Spleen (tissue), 11 donors: ENCODE results near the gene PIGU. TPM values are rescaled to one million over a fixed set of nuclear protein-coding genes. Genes with fewer than 3 reads are reported as not detected.
"Not testable (repeated sequence)": the region's sequence is repeated elsewhere in the genome, so short reads cannot be mapped to it uniquely, and the experiment has no call there.

Experiments
- DNase-seq: peaks from one replicate; pipeline ENCODE4 v3.0.0-alpha.2; 2020
- H3K27ac ChIP-seq, 8 donors: fragments of 200-600 bp; sonication (generic) in 7 of 8; 1 replicate in 4 of 8; 2 replicates in 4 of 8; pipeline versions ENCODE4 v1.5.0 to v1.8.0; 2016 to 2021; ENCODE audit warnings: inconsistent platforms in 4 of 8, mild to moderate bottlenecking in 4 of 8, moderate library complexity in 1 of 8
- H3K27me3 ChIP-seq, 7 donors: fragments of 200-600 bp; sonication (generic) in 6 of 7; replicated peaks in 1 of 7; 1 replicate in 4 of 7; 2 replicates in 3 of 7; pipeline versions ENCODE4 v1.5.0 to v1.8.0; 2016 to 2021; ENCODE audit warnings: inconsistent platforms in 3 of 7, mild to moderate bottlenecking in 1 of 7
- H3K36me3 ChIP-seq, 6 donors: fragments of 200-600 bp; sonication (generic) in 5 of 6; 1 replicate in 4 of 6; 2 replicates in 2 of 6; pipeline versions ENCODE4 v1.5.0 to v1.8.0; 2016 to 2021; ENCODE audit warnings: inconsistent platforms in 2 of 6
- H3K4me1 ChIP-seq, 6 donors: fragments of 200-600 bp; sonication (generic) in 5 of 6; 1 replicate in 3 of 6; 2 replicates in 3 of 6; pipeline versions ENCODE4 v1.5.0 to v1.8.0; 2016 to 2021; ENCODE audit warnings: inconsistent platforms in 3 of 6
- H3K4me3 ChIP-seq, 8 donors: fragments of 200-600 bp; sonication (generic) in 7 of 8; 1 replicate in 4 of 8; 2 replicates in 4 of 8; pipeline versions ENCODE4 v1.5.0 to v1.8.0; 2016 to 2021; ENCODE audit warnings: inconsistent platforms in 4 of 8, mild to moderate bottlenecking in 4 of 8, moderate library complexity in 2 of 8
- H3K9me3 ChIP-seq, 8 donors: fragments of 200-600 bp; sonication (generic) in 7 of 8; 1 replicate in 4 of 8; 2 replicates in 4 of 8; pipeline versions ENCODE4 v1.5.0 to v1.8.0; 2016 to 2021; ENCODE audit warnings: inconsistent platforms in 4 of 8
- POLR2A ChIP-seq, 3 donors: fragments of 450-650 bp; IDR thresholded peaks; one replicate each; pipeline ENCODE4 v1.5.1; 2017; ENCODE audit warnings: antibody characterized with exemption in 3 of 3, mild to moderate bottlenecking in 1 of 3
- POLR2AphosphoS5 ChIP-seq, 3 donors: sonication (generic); formaldehyde crosslinking; IDR thresholded peaks; one replicate each; pipeline ENCODE4 v1.5.1; 2017; ENCODE audit warnings: antibody characterized with exemption in 3 of 3
- WGBS, 5 donors: extraction: QIAGEN DNeasy Blood & Tissue Kit in 3 of 5; methylation state at CpG; one replicate each; pipeline versions ENCODE4 v1.1.5 to v1.1.7; 2013 to 2018; 5-methylcytosine and 5-hydroxymethylcytosine counted together
- intact Hi-C: fragments of 100-400 bp; cut with DNase I; formaldehyde crosslinking; loops from one replicate; pipeline ENCODE4 v1.15.0; 2023; ENCODE audit warnings: low total_unique reads
- polyA plus RNA-seq, 3 donors: library from polyadenylated mRNA; stranded (reverse); fragments of 200-250 nt; gene quantifications; one replicate each; pipeline ENCODE4 v1.2.1, GENCODE V29; 2013
- total RNA-seq, 7 donors: library from RNA; depleted of rRNA in 3 of 7; stranded (reverse); fragments of >200 nt in 3 of 7; fragmentation: NEBNext Ultra II Directional in 4 of 7; extraction: Animal tissue kit (Norgen Biotek cat#: 25700) in 4 of 7; gene quantifications; one replicate each; pipeline versions ENCODE4 v1.1.0 to v1.2.1, GENCODE V29; 2016 to 2021
- TF ChIP-seq, protein P1 (sequence below), 11 experiments: fragments of 200-600 bp in 7 of 11; fragments of 450-650 bp in 4 of 11; sonication (generic) in 4 of 11; IDR thresholded peaks in 8 of 11; conservative IDR thresholded peaks in 3 of 11; 1 replicate in 7 of 11; 2 replicates in 4 of 11; pipeline versions ENCODE4 v1.4.0 to v1.8.0; 2016 to 2021; ENCODE audit warnings: antibody characterized with exemption in 11 of 11, inconsistent platforms in 4 of 11, mild to moderate bottlenecking in 1 of 11
- donor health status: healthy with polysubstance abuse.
- donor health status: DM: no; HTN: no; CAD: no; lungs with moderate emphysema.
- donor health status: DM: no; HTN: no; CAD: no.
- donor health status: Bipolar disorder and iron deficiency.
- donor health status: healthy.
- donor health status: DM: no; HTN: no; CAD: no.
- donor health status: DM: yes; HTN: yes; CAD: no.

Gene PIGU
- total and polyA plus RNA-seq, 10 donors: 10.0 to 20.4 (median 14.5) TPM

GRCh38 chr20:34717230-34718095 lies 40.6 kb upstream of the PIGU start:
- no peak for DNase-seq
- WGBS, 5 donors: 75 to 90% (median 79%) methylated on average over 9 of the region's 9 CpGs
- H3K9me3 ChIP-seq: no peaks in the 10 kb centered on the region
- no peak overlapping the region for H3K27ac ChIP-seq
- H3K4me1 ChIP-seq: peaks cover 0 to 16% (median 2%) of the 10 kb centered on the region in 6 donors
- TF ChIP-seq POLR2AphosphoS5 (IDR thresholded peaks at IDR 0.05) (no peak), POLR2A (IDR thresholded peaks at IDR 0.05) (no peak)
- TF ChIP-seq, protein P1, sequence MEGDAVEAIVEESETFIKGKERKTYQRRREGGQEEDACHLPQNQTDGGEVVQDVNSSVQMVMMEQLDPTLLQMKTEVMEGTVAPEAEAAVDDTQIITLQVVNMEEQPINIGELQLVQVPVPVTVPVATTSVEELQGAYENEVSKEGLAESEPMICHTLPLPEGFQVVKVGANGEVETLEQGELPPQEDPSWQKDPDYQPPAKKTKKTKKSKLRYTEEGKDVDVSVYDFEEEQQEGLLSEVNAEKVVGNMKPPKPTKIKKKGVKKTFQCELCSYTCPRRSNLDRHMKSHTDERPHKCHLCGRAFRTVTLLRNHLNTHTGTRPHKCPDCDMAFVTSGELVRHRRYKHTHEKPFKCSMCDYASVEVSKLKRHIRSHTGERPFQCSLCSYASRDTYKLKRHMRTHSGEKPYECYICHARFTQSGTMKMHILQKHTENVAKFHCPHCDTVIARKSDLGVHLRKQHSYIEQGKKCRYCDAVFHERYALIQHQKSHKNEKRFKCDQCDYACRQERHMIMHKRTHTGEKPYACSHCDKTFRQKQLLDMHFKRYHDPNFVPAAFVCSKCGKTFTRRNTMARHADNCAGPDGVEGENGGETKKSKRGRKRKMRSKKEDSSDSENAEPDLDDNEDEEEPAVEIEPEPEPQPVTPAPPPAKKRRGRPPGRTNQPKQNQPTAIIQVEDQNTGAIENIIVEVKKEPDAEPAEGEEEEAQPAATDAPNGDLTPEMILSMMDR (IDR thresholded peaks at IDR 0.05 in 8 of 11, conservative IDR thresholded peaks at IDR 0.05 in 3 of 11): no peak
- H3K27me3 ChIP-seq: no peaks in the 10 kb centered on the region
- no peak overlapping the region for H3K4me3 ChIP-seq
- H3K36me3 ChIP-seq: peaks cover 0 to 95% (median 21%) of the 10 kb centered on the region in 6 donors
- intact Hi-C loops: no loop called here

DNA sequence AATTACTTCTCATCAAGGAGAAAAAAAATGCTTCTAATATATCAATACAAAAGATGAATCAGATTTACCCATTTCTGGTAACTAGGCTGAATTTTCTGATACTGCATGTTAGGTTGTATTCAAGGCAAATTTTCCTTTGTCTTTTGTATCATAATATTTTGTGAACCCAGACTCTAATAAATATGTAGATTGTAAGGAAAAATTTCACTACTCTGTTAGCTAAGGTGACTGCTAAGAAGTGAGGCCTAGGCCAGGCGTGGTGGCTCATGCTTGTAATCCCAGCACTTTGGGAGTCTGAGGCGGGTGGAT lies 40.0 kb upstream of the PIGU start:
- H3K27me3 ChIP-seq: no peaks in the 10 kb centered on the region
- no peak for DNase-seq
- WGBS, 5 donors: 94 to 98% (median 96%) methylated on average over 2 of the region's 2 CpGs
- TF ChIP-seq POLR2AphosphoS5 (IDR thresholded peaks at IDR 0.05) (no peak), POLR2A (IDR thresholded peaks at IDR 0.05) (no peak)
- TF ChIP-seq, protein P1 (IDR thresholded peaks at IDR 0.05 in 8 of 11, conservative IDR thresholded peaks at IDR 0.05 in 3 of 11): no peak
- intact Hi-C loops: no loop called here
- no peak overlapping the region for H3K27ac ChIP-seq
- H3K4me3 ChIP-seq: no peak overlapping the region
- peaks cover 0 to 16% (median 2%) of the 10 kb centered on the region in 6 donors for H3K4me1 ChIP-seq
- H3K9me3 ChIP-seq: no peaks in the 10 kb centered on the region
- H3K36me3 ChIP-seq: peaks cover 0 to 95% (median 18%) of the 10 kb centered on the region in 6 donors

GRCh38 chr20:34715384-34715783 lies 38.5 kb upstream of the PIGU start:
- no peak overlapping the region for H3K4me3 ChIP-seq
- no peak for DNase-seq
- 94 to 98% (median 97%) methylated on average over 4 of the region's 4 CpGs for WGBS, 5 donors
- no peaks in the 10 kb centered on the region for H3K27me3 ChIP-seq
- intact Hi-C loops: no loop called here
- H3K4me1 ChIP-seq: peaks cover 0 to 21% (median 7%) of the 10 kb centered on the region in 6 donors
- no peak overlapping the region for H3K27ac ChIP-seq
- TF ChIP-seq POLR2A (IDR thresholded peaks at IDR 0.05) (no peak), POLR2AphosphoS5 (IDR thresholded peaks at IDR 0.05) (no peak)
- TF ChIP-seq, protein P1 (IDR thresholded peaks at IDR 0.05 in 8 of 11, conservative IDR thresholded peaks at IDR 0.05 in 3 of 11): no peak
- H3K9me3 ChIP-seq: no peaks in the 10 kb centered on the region
- H3K36me3 ChIP-seq: peaks cover 0 to 93% (median 18%) of the 10 kb centered on the region in 6 donors

DNA sequence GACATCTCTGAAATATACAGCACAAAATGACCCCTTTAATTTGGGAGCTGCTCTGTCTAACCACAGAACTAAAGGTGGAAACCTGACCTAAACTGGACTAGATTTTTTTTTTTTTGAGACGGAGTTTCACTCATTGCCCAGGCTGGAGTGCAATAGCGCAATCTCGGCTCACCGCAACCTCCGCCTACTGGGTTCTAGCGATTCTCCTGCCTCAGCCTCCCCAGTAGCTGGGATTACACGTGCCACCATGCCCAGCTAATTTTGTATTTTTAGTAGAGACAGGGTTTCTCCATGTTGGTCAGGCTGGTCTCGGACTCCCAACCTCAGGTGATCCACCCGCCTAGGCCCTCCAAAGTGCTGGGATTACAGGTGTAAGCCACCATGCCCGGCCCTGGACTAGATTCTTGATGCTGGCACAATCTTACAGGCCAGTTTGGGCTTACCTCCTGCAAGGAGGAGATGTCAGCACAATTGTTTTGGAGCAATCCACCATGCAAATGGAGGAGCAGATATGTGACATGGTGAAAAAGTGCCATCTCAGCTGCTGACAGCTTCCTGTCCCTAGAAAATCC lies 37.1 kb upstream of the PIGU start:
- peaks cover 0 to 82% (median 18%) of the 10 kb centered on the region in 6 donors for H3K36me3 ChIP-seq
- intact Hi-C loops, H3K27ac ChIP-seq, H3K9me3 ChIP-seq, H3K27me3 ChIP-seq, H3K4me3 ChIP-seq, DNase-seq: not testable (repeated sequence)
- 94 to 98% (median 97%) methylated on average over 10 of the region's 10 CpGs for WGBS, 5 donors
- H3K4me1 ChIP-seq: peaks cover 0 to 29% (median 9%) of the 10 kb centered on the region in 6 donors
